ENCODE results near the gene AP1S3.

The AP1S3 gene

DNA sequence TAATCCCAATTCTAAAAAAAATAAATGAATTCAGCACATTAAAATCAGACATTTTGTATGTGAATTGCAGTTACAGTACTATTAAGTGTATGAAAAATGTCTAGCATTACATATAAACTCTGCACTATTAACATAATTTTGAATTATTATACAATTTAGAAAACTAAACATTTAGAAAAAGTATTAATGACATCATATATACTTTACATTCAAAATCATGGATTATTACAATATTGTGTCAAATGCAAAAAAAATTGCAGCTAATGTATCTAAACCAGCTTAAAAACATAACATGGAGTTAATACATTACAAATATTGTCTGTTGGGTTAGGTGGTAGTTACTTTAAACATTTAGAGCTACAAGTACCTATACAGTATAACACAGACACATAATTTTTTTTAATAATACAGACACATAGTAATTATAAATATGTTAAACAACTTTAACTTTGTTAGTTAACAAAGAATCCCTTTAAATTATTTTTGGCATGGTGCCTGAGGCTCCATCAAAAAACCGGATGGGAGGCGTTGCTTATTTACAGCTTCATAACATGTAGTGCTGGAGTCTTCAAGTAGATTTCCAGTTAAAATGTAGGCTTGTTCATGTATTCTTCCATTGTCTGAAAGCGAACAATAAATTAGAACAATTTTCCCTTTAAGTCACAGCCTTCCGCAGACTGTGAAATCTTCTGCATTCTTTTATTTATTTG lies 79.1 kb downstream of the AP1S3 start:
- no peak for DNase-seq

DNA sequence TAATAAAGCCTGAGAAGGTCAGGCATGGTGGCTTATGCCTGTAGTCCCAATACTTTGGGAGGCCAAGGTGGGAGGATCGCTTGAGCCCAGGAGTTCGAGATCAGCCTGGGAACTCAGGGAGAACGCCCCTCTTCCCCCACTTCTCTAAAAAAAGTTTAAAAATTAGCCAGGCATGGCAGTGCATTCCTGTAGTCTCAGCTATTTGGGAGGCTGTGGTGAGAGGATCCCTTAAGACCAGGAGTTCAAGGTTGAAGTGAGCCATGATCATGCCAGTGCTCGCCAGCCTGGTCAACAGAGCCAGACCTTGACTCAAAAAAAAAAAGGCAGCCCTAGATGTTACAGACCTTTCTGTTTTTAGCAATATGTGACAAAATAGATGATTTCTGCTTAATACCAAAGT lies 83.4 kb downstream of the AP1S3 start:
- DNase-seq = no peak

DNA sequence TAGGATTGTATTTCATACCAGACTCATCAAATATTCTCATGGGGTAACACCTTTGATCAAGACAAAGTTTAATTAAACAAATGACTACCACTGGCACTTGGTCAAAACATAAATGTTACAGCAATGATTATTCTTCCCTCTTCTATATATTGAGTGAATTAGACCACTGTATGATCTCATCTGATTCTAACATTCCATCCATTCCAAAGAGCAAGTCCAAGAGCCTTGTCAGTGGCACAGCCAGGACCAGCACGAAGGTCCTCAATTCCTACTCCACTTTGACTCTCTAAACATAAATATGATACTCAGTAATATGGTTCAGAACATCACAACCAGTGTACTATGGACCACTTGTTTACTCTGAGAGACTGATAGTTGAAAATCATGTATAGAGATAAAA lies 86.4 kb downstream of the AP1S3 start:
- no peak for DNase-seq

DNA sequence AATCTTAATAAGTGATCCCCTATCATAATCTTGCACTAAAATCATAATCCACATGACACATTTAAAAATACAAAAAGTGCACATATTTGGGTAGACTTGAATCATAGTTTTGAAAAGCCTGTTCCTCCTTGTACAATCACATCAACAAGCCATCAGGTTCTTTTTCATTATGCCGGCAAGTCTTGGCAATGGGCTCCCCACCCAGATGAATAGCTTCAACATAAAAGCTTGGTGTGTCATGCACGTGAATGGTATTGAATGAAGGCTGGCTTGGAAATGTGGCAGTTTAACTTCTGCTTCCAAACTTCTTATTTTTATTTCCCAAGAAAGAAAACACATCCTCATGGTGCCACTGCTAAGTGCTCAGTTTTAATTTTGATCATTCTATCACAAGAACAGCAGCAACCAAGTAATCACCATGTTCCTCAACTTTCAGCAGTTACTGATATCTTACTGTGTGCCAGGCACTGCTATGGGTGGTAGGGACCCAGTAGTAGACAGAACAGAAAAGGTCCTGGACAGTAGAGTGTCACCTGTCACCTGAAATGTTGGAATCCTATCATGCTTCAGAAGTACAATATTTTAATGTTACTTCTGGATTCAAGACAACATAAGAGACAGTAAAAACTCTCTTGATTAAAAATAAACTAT lies 89.9 kb downstream of the AP1S3 start:
- DNase-seq = no peak

DNA sequence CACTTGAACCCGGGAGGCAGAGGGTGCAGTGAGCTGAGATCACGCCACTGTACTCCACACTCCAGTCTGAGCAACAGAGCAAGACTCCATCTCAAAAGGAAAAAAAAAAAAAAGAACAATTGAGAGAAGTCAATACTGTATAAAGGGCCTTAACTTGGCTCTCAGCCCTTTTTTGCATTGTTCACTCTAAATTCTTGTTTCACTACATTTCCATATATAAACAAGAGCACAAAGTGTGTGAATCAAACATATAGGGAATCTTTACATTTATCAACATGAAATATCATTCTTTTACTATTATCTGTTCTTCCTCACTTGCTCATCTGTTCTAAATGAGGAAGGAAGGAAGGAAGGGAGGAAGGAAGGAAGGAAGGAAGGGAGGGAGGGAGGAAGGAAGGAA lies 90.8 kb downstream of the AP1S3 start:
- no peak for DNase-seq

DNA sequence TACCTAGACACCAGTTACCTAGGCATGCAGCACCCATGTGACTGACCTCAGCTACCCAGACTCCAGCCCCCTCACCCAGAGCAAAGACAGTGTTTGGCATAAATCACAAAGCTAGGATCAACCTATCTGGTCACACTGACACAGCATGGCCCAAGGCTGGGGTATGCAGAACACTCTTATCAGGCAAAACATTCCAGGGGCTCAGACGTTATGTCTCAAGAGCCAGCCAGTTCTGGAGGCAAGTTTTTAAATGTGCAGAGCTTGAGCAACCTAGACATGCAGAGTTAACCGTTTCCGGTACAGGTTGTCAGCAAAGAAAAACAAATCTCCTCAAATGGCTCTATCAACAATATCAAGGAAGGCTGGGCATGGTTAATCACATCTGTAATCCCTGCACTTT lies 92.8 kb downstream of the AP1S3 start:
- DNase-seq = no peak

DNA sequence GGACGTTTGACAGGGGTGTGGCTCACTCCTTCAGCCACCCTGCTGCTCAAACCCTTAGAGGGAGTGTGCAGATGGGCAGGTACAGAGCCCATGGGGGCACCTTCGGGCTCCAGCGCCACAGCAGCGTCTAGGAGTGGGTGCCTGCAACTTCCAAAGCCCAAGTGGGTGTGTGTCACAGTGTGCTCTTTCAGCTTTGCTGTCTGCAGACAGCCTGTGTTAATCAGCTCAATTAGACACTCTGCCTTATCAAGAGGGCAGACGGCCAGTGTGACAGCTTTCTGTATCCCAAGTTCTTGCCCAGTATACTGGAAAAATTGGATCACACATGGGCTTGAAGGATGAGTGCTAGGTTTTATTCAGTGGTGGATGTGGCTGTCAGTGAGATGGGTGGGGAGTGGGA lies 96.7 kb downstream of the AP1S3 start:
- DNase-seq = no peak

DNA sequence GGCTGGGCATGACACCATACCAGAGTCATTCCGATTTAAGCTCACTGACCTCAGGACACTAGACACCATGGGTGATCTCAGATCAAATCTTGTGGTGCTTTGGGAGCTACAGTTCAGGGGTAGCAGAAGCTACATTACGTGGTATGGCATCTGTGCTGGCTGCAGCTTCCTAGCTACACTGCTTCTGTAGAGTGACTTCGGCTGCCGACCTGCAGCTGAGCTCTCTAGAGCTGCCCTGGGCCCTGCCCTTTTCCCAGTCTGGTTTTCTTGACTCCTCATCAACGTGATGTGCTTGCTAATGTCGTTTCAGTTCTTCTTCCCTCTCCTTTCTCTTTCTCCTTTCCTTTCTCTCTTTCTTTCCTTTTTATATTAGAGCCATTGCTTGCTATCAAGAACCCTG lies 100.2 kb downstream of the AP1S3 start:
- no peak for DNase-seq

DNA sequence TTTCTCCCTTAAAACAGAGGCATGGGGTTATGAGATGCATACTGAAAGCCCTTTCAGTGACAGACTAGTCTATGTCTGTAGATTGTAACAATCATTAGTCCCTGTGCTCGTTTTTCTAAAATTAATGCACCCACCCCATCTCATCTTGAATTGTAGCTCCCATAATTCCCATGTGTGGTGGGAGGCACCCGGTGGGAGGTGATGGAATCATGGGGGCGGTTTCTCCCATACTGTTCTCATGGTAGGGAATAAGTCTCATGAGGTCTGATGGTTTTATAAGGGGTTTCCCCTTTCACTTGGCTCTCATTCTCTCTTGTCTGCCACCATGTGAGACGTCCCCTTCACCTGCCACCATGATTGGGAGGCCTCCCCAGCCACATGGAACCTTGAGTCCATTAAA lies 100.9 kb downstream of the AP1S3 start:
- no peak for DNase-seq

DNA sequence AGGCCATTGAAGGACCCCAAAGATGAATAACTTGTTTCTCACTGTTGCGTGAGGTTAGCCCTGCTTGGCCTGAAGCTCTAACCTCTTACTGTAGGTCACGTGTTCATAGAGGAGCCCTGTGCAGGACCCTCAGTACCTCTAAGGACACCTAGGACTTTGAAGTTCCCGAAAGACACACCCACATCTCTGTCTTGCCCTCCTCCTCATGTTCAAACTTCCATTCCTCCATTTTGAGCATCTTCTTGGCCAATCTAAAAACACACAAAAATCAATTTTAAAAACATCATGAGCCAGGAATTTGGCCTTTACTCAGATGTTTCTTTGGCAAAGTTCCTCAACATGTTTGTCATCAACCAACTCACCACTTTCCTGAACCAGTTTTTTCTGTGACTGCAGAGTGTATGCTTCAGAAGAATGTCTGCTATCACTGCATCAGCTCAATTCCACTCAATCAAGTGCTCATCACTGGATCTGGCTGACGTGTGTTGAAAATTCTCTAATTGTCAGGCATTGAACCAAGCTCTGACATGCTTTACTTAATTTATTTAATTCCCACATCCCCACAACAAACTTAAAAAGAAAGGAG lies 101.6 kb downstream of the AP1S3 start:
- DNase-seq = no peak

DNA sequence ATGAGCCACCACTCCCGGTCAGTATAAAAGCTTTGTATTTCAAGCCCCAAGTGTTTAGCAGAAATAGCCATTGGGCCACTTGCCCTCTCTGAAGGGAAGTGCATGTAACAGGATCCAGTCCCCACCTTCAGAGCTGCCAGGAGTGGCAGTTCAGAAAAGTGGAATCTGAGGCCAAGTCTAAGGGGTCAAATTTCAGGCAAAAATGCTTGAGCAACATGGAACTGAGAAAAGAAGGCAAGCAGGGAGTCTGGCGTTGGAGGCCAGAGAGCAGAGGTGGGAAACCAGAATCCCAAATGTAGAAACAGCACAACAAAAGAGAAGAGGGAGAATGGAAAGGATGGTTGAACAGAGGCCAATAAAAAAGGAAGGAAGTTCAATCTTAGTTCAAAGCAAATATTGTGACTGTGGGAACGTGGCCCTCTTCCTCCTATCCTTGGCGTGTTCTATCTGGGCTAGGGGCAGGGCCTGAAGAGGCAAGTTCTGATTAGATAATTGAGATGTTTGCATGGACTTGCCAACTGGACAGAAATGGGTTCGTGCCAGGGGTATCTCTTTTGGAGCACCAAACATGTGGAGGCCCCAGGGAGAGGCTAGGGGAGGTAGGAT lies 102.2 kb downstream of the AP1S3 start:
- DNase-seq = no peak

DNA sequence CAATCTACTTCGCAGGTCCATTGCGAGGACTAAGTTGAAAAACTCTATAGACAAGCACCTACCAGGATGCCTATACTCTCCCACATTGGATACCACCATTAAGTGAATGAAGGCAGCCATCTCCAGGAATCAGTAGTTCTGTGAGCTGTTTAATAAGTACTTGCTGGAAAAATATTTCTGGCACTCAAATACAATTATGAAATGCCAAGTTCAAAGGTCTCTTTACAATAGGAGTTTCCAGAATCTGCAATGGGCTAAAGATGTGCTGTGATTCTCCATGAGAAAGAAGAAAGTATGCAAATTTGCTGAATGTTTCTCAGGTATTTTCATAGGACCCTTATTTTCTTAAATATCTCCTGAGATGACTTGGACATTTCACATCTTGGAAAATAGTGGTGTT lies 103.0 kb downstream of the AP1S3 start:
- no peak for DNase-seq

DNA sequence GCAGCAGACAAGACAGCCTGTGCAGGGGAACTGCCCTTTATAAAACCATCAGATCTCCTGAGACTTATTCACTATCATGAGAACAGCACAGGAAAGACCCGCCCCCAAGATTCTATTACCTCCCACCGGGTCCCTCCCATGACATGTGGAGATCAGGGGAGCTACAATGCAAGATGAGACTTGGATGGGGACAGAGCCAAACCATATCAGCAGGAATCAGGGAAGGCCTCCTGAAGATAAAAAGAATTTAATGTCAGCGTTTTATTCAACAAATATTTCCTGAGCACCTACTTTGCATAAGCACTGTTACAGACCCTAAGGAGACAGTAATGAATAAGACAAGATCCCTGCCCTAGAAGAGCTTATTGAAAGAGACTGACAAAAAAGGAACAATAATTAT lies 105.0 kb downstream of the AP1S3 start:
- DNase-seq = no peak

DNA sequence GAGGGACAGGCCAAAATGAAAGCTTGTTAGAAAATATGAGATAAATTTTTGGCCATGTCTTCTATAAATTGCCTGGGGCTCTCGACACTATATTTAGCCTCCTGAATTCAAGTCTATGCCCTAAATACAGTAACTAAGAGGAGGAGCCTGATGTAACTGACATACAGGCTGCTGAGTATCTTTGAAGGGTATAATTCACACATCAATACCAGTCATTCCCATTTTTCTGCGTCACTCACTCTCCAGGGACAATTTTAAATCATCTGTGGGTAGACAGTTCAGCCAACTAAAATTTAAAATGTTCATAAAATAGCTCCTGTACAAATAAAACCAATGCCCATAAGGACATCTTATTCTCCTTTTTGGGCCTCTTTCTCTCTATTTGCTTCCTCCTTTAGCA lies 105.9 kb downstream of the AP1S3 start:
- no peak for DNase-seq

DNA sequence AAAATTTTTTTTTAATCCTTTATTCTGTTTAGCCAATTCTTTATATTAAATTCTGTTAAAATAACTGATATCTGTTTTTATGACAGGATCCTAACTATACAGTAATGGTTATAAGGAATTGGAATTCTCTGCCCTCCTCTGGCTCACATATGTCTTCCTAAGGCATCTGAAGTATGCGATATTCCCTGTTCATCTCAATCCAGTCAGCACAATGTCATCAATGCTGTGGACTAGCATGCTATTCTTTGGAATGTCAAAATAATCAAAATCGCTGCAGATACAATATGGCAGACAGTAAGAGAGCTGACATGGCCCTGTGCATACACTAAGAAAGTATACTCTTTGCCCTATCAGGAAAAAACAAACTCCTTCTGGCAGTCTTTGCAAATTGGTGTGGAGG lies 107.6 kb downstream of the AP1S3 start:
- DNase-seq = no peak

DNA sequence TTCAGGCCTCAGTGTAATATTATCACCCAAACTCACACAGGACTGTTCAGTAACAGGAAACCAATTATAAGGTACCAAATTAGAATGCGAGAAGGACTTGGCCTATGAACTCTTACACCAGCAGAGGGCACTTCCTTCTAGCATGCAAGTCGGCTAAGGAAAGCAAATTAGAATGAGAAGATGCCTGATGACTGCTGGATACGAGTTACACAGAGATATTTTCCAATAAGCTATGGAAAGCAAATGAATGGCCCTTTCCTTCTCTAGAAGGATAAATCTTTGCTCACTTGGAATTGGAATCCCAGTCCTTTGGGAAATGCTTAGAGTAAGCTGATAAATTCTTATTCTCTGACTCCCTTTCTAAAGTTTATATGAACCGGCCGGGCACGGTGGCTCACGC lies 109.8 kb downstream of the AP1S3 start:
- peak; percentile 81 for DNase-seq

DNA sequence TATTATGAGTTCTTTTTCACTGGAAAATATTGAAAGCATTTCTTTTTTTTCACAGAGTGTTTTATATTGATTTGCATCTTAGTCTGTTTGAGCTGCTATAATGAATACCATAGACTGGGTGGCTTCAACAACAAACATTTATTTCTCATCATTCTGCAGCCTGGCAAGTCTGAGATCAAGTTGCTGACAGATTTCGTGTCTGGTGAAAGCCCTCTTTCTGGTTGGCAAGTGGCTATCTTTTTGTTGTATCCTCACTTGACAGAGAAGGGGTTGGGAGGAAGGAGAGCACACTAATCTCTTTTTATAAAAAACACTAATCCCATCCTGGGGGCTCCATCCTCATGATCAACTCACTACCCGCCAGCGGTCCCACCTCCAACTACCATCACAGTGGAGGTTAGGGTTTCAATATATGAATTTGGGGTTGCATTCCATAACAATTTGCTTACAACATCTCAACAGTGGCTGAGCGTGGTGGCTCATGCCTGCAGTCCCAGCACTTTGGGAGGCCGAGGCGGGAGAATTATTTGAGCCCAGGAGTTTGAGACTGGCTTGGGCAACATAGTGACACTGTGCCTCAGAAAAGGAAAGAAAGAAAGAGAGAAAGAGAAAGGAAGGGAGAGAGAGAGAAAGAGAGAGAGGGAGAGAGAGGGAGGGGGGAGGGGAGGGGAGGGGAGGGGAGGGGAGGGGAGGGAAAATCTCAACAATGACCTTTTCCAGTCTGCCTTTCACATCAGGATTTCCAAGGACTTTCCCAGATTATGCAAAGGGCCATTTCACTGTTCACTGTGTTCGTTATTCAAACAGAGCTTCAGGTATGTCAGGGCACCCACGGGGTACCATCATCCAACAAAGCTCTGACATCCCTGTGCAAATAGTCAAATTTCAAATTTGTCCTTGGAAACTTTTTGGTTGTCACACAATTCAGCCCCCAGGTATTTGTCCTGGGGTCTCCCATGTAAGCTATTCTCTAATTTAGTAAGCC lies 111.1 kb downstream of the AP1S3 start:
- DNase-seq = peak; percentile 51

DNA sequence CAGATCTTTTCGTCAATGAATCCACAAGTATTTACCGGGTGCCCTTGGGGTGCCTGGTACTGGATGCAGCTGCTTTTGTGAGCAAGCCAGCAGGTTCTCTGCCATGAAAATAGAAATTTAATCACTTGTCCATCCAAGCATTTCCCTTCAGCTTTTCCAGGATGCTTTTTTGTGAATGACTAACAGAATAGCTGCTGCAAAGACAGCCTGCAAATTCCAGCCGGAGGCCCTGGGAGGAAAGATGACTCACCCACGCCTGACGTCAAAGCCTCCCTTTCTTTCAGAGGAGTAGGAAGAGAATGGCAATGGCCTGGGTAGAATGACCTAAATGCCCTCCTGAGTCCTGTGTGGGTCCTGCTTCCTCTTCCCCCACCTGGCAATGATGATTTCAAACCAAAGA lies 111.9 kb downstream of the AP1S3 start:
- DNase-seq = peak; percentile 96

DNA sequence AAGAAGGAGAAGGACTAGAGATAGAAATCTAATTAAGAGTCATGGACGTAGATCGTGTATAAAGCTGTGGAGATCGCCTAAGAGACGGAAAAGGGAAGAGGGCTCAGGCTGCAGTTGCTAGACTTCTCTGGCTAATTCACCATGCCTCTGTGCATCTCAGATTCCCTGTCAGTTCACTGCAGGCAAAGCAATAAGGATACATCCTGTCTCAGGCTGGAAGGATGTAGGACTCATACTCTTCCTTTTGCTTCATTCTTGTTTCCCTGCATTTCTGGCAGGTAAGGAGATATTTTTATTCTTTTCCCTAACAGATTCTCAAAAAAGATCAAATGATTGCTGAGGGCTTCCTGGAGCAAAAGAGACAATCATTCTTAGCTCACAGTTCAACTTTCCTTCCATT lies 112.5 kb downstream of the AP1S3 start:
- DNase-seq = peak; percentile 55

DNA sequence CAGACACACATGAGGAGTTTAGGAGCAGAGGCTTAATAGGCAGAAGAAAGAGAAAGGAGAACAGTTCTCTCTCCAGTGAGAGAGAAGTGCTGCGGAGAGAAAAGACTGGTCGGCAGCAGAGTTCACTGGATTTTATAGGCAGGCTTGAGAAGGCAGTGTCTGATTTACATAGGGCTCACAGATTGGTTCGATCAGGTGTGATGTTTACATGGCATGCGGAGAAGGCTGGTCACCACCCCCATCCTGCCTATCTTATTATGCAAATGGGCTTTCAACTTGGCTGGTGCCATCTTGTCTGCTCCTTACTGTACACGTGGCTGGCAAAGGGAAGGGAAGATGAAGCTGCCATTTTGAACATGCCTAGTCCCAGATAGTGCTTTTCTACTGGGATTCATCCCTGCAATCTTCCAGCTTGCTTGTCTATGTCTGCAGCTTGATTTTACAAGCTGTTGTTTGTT lies 113.4 kb downstream of the AP1S3 start:
- peak; percentile 92 for DNase-seq

DNA sequence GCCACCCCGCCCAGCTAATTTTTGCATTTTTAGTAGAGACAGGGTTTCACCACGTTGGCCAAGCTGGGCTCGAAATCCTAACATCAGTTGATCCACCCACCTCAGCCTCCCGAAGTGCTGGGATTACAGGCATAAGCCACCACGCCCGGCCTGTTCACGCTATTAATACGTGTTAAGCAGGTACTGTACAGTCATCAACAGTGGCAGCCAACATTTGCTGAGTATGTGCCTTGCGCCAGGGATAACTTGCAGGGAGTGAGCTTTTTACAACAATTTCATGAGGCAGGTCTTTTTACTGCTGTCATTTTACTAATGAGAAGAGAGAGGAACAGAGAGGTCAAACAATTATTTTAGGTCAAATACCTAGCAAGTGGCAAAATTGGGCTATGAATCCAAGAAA lies 115.2 kb downstream of the AP1S3 start:
- DNase-seq = peak; percentile 28

DNA sequence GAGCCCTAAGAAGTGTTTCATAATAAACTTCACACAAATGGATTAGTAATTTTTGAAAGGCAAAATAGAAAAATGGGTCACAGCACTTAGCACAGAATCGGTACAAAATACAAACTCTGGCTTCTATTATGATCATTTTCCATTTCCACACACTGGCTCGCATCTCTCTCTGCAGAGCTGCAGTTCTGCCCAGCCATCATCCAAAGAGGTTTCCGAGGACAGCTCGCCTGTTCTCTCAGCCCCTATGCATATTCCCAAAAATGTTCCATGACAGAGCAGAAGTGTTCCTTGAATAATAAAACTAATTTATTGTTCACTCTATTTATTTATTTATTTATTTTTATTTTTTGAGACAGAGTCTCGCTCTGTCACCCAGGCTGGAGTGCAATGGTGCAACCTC lies 115.6 kb downstream of the AP1S3 start:
- peak; percentile 25 for DNase-seq

DNA sequence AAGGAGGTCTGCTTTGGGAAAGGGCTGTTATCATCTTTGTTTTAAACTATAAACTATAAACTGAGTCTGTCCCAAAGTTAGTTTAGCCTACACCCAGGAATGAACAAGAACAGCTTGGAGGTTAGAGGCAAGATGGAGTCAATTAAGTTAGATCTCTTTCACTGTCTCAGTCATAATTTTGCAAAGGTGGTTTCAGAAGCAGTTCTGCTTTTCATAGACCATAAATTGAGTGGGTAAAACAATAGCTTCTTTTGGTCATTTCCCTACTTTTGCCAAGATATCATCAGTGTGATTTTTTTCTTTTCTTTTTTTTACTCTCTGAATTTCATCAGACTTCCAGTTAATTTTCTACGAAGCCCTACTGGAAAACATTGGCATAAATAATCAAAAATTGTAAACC lies 117.0 kb downstream of the AP1S3 start:
- DNase-seq = no peak

Data from DMS53 (cell line).